ENCODE measurements around the gene AGA.

AGA gene

DNA sequence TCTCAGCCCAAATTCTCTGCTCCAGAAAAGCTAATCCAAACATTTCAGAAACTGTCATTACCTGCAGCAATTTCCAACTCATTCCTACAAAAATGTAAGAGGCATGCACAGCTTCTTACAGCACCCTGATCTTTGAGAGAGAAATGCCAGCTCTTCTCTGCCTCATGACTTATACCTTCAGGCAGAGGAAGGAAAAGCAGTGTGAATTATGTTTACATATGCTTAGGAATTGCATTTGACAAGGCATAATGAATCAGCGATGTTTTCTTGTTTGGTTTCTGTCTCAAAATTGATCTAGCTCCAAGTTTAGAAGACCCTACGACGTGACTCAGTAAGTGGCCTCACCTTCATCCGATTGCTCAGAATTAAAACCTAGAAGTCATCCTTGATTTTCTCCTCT, 21.8 kb upstream of the AGA start:
- DNase-seq (ENCODE audit: extremely low read depth, low read depth), result no peak
- TF ChIP-seq, protein P1, sequence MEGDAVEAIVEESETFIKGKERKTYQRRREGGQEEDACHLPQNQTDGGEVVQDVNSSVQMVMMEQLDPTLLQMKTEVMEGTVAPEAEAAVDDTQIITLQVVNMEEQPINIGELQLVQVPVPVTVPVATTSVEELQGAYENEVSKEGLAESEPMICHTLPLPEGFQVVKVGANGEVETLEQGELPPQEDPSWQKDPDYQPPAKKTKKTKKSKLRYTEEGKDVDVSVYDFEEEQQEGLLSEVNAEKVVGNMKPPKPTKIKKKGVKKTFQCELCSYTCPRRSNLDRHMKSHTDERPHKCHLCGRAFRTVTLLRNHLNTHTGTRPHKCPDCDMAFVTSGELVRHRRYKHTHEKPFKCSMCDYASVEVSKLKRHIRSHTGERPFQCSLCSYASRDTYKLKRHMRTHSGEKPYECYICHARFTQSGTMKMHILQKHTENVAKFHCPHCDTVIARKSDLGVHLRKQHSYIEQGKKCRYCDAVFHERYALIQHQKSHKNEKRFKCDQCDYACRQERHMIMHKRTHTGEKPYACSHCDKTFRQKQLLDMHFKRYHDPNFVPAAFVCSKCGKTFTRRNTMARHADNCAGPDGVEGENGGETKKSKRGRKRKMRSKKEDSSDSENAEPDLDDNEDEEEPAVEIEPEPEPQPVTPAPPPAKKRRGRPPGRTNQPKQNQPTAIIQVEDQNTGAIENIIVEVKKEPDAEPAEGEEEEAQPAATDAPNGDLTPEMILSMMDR (IDR thresholded peaks at IDR 0.05; ENCODE audit: low read depth, low read length), result no peak

DNA sequence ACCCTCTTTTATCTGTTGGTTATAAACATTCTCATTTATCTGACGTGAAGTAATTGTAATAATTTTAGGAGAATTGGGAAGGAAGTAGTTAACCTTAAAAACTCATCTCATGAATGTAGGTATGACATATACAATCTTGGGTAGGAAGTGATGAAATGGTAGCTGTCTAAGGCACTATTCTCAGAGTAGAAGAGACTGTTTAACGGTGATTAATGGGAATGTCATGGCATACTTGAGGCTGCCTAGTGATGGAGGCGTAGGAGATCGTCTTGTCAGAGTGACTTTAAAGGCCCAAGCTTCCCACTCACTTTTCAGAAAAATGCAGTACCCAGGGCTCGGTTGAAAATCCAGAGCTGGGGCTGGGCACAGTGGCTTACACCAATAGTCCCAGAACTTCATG, 19.4 kb upstream of the AGA start:
- no peak for DNase-seq (ENCODE audit: extremely low read depth, low read depth)
- TF ChIP-seq, protein P1 (IDR thresholded peaks at IDR 0.05; ENCODE audit: low read depth, low read length), result no peak

DNA sequence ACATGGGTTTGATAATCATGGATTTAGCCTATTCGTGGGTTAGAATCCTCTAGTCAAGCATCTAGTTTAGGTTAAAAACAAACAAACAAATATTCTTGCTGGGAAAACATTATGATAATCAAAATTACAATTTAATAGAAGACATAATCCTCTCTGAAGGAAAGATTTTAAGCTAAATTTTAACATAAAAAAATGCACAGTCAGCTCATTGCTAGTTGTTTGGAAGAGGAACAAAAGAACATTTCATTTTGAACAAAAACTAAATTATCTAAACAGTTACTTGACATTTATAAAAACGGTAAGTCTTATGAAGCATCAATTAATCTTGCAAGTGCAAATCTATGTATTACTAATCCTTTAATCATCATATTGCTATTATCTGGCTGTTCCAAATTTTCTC, 18.2 kb upstream of the AGA start:
- TF ChIP-seq, protein P1 (IDR thresholded peaks at IDR 0.05; ENCODE audit: low read depth, low read length), result no peak
- no peak for DNase-seq (ENCODE audit: extremely low read depth, low read depth)

DNA sequence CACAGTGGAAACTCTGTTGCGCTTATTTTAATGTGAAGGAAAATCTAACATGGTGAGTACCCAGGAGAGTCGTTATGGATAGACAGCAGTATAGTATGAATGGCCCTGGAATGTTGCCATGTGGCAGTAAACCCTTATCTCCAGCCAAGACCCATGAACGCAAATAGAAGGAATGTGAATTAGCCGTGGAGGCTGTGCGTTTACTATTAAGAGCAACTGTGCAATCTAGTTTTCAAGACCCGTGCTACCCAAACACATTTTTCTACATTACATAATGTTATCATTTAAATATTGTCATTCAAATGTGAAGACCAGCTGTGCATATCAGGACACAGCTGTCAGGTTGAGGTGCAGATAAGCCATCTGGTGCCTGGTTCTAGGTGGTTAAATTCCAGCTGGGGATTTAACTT, 13.3 kb upstream of the AGA start:
- TF ChIP-seq, protein P1 (IDR thresholded peaks at IDR 0.05; ENCODE audit: low read depth, low read length), result no peak
- DNase-seq (ENCODE audit: extremely low read depth, low read depth), result no peak

DNA sequence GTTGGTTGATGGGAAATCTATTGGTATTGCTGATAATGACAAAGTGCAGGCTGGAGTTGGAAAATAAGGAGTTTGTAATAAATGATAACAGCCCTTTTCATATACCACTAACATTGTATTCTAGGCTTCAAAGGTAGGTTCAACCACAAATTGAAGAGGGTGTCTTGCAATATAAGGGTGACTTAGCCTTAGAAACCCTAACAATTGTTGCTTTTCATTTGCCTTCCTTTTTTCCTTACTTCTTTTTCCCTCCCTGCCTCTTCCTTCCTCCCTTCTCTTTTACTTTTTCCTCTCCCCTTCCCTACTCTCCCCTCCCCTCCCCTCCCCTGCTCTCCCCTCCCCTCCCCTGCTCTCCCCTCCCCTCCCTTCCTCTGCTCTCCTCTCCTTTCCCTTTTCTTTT, 10.9 kb upstream of the AGA start:
- DNase-seq (ENCODE audit: extremely low read depth, low read depth), result no peak
- TF ChIP-seq, protein P1 (IDR thresholded peaks at IDR 0.05; ENCODE audit: low read depth, low read length), result no peak

DNA sequence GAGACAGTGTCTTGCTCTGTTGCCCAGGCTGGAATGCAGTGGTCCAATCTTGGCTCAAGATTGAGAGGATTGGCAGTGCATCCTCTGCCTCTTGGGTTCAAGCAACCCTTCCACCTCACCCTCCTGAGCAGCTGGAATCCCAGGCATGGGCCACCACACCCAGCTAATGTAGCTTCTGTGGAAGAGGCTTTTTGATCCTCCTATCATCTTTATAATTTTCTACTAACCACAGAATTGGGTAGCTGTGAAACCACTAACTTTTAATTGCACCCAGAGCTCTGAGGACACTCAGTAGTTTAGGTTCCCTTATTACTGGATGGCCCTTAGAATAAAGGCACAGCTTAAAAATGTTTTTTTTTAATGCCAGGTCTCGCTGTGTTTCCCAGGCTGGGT, 8.9 kb upstream of the AGA start:
- TF ChIP-seq, protein P1 (IDR thresholded peaks at IDR 0.05; ENCODE audit: low read depth, low read length), result no peak
- no peak for DNase-seq (ENCODE audit: extremely low read depth, low read depth)

DNA sequence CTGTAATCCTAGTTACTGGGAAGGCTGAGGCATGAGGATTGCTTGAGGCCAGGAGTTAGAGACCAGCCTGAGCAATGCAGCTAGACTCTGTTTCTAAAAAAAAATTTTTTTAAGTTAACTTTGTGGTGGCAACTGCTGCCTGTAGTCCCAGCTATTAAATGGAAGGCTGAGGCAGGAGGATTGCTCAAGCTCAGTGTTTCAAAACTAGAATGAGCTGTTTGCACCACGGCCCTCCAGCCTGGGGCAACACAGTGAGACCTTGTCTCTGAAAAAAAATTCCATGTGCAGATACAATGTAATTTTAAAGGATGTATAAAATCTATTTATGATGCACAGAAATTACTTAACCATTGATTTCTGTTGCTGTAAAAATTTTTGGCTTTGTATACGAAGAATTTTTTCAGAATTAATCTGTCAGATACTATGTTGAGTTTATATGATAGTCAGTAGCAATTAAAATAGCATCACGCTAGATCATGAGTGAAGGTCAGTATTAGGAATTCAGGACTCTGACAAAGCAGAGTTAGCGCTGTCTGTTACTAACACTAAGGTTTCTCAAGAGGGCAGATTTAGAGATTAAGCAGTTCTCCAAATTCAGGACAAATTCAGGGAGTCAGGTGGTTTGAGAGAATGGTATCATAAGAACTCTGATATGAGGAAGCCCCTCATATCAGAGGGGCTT, 8.3 kb upstream of the AGA start:
- DNase-seq (ENCODE audit: extremely low read depth, low read depth), result no peak
- TF ChIP-seq, protein P1 (IDR thresholded peaks at IDR 0.05; ENCODE audit: low read depth, low read length), result no peak

All from AG09319 (cell line).